Keratinocyte (primary cell): ENCODE data around the gene CCSAP. TPM values are rescaled to one million over a fixed set of nuclear protein-coding genes. Genes with fewer than 3 reads are reported as not detected.

Experiments
- DNase-seq: peaks from one replicate; pipeline ENCODE4 v3.0.0-alpha.2; 2011; ENCODE audit warnings: low read depth, missing footprints, low spot score
- FAIRE-seq: peaks from 2 replicates; lab custom pipeline; 2011; peaks lifted over from hg19 to GRCh38; lab: Jason Lieb, UNC
- H2AFZ ChIP-seq: 2 replicates; pipeline ENCODE4 v1.6.0; 2012; ENCODE audit warnings: low read length, control low read depth, inconsistent platforms; ENCODE audit not compliant: control insufficient read depth
- H3K27ac ChIP-seq: 2 replicates; pipeline ENCODE4 v1.5.1; 2011; ENCODE audit warnings: low read length; ENCODE audit not compliant: control insufficient read depth, insufficient read depth
- H3K27me3 ChIP-seq: 3 replicates; pipeline ENCODE4 v1.6.0; 2011; ENCODE audit warnings: low read length; ENCODE audit not compliant: control insufficient read depth, insufficient read depth; ENCODE audit errors: extremely low read depth
- H3K36me3 ChIP-seq, 2 experiments: 2 replicates in 1 of 2; 3 replicates in 1 of 2; pipeline ENCODE4 v1.5.1; 2011; ENCODE audit warnings: low read length in 2 of 2, mild to moderate bottlenecking in 1 of 2; ENCODE audit not compliant: control insufficient read depth in 2 of 2, insufficient read depth in 2 of 2; ENCODE audit errors: extremely low read depth in 1 of 2
- H3K4me1 ChIP-seq: 3 replicates; pipeline ENCODE4 v1.5.1; 2011; ENCODE audit warnings: low read length; ENCODE audit not compliant: control insufficient read depth, insufficient read depth; ENCODE audit errors: extremely low read depth
- H3K4me2 ChIP-seq: 3 replicates; pipeline ENCODE4 v1.6.0; 2011; ENCODE audit warnings: low read depth, low read length; ENCODE audit not compliant: control insufficient read depth, insufficient read depth; ENCODE audit errors: extremely low read depth
- H3K4me3 ChIP-seq, 3 experiments: fragments of 200-600 bp in 1 of 3; sonication (generic) in 1 of 3; 2 replicates in 2 of 3; 3 replicates in 1 of 3; pipeline ENCODE4 v1.5.1; 2011 to 2016; ENCODE audit warnings: low read length in 3 of 3, mild to moderate bottlenecking in 3 of 3, control low read depth in 2 of 3, inconsistent platforms in 1 of 3, low read depth in 1 of 3, mixed read lengths in 1 of 3, mixed run types in 1 of 3, moderate library complexity in 1 of 3; ENCODE audit not compliant: control insufficient read depth in 2 of 3, insufficient read depth in 2 of 3; ENCODE audit errors: extremely low read depth in 1 of 3
- H3K79me2 ChIP-seq: 2 replicates; pipeline ENCODE4 v1.6.0; 2012; ENCODE audit warnings: low read length; ENCODE audit not compliant: control insufficient read depth, insufficient read depth
- H3K9ac ChIP-seq: 3 replicates; pipeline ENCODE4 v1.6.0; 2011; ENCODE audit warnings: low read length; ENCODE audit not compliant: control insufficient read depth, insufficient read depth; ENCODE audit errors: extremely low read depth
- H3K9me1 ChIP-seq: 3 replicates; pipeline ENCODE4 v1.6.0; 2011; ENCODE audit warnings: low read length; ENCODE audit not compliant: control insufficient read depth, insufficient read depth; ENCODE audit errors: extremely low read depth
- H3K9me3 ChIP-seq: 2 replicates; pipeline ENCODE4 v1.5.1; 2012; ENCODE audit warnings: low read depth, low read length; ENCODE audit not compliant: control insufficient read depth
- H4K20me1 ChIP-seq: 3 replicates; pipeline ENCODE4 v1.6.0; 2011; ENCODE audit warnings: low read length; ENCODE audit not compliant: control insufficient read depth, insufficient read depth; ENCODE audit errors: extremely low read depth
- CTCF ChIP-seq, 3 experiments: IDR thresholded peaks in 1 of 3; conservative IDR thresholded peaks in 1 of 3; optimal IDR thresholded peaks in 1 of 3; 2 replicates in 2 of 3; 3 replicates in 1 of 3; pipeline versions ENCODE3 to v1.5.1; 2011; ENCODE audit warnings: low read length in 3 of 3, mild to moderate bottlenecking in 3 of 3, moderate library complexity in 2 of 3, control low read depth in 1 of 3, inconsistent platforms in 1 of 3; ENCODE audit not compliant: insufficient read depth in 2 of 3; ENCODE audit errors: extremely low read depth in 1 of 3
- EZH2 ChIP-seq: IDR thresholded peaks from one replicate; pipeline ENCODE4 v1.6.1; 2012; ENCODE audit warnings: inconsistent platforms, mild to moderate bottlenecking, low read length, moderate library complexity
- dilution Hi-C: fragments of 300-500 bp; cut with MboI; formaldehyde crosslinking; loops from one replicate; pipeline ENCODE4 v1.7.0; 2020; ENCODE audit warnings: low sequenced_read_pairs; ENCODE audit not compliant: extremely low pct_ligation_motif_present
- polyA plus RNA-seq, 5 experiments: library from polyadenylated mRNA; depleted of rRNA in 3 of 5; stranded (reverse) in 3 of 5; stranded (forward) in 1 of 5; unstranded in 1 of 5; fragments of >200 nt; gene quantifications; 1 replicate in 1 of 5; 2 replicates in 3 of 5; 3 replicates in 1 of 5; pipeline versions ENCODE4 v1.2.1 to v1.2.3, GENCODE V29; 2011 to 2012; ENCODE audit warnings: missing spikeins in 2 of 5, low read depth in 1 of 5, low replicate concordance in 1 of 5

CCSAP gene
- polyA plus RNA-seq, 1 donor (not counting 4 experiments of a cell fraction or from before 2014, with no cell fraction given): 6.5 TPM

GRCh38 chr1:229383188-229383587 is 40.3 kb upstream of the CCSAP start:
- H3K79me2 ChIP-seq: no peaks in the 10 kb centered on the region
- no peak overlapping the region for H3K27ac ChIP-seq
- no peaks in the 10 kb centered on the region for H3K9me1 ChIP-seq
- H3K9me3 ChIP-seq: no peaks in the 10 kb centered on the region
- no peaks in the 10 kb centered on the region for H3K4me1 ChIP-seq
- H3K36me3 ChIP-seq: no peaks in the 10 kb centered on the region
- no peaks in the 10 kb centered on the region for H3K27me3 ChIP-seq
- TF ChIP-seq EZH2 (no peak), CTCF (optimal IDR thresholded peaks at IDR 0.05 in 1 of 3, IDR thresholded peaks at IDR 0.05 in 1 of 3, conservative IDR thresholded peaks at IDR 0.05 in 1 of 3; ENCODE audit: extremely low read depth in 1 of 3, insufficient read depth in 2 of 3, low read length in 3 of 3) (no peak)
- no peak overlapping the region for H3K4me2 ChIP-seq
- H3K9ac ChIP-seq: no peak overlapping the region
- no peaks in the 10 kb centered on the region for H4K20me1 ChIP-seq
- no peak overlapping the region for H3K4me3 ChIP-seq
- no peak overlapping the region for H2AFZ ChIP-seq
- FAIRE-seq: no peak
- DNase-seq: no peak
- dilution Hi-C loops: no loop called here

DNA sequence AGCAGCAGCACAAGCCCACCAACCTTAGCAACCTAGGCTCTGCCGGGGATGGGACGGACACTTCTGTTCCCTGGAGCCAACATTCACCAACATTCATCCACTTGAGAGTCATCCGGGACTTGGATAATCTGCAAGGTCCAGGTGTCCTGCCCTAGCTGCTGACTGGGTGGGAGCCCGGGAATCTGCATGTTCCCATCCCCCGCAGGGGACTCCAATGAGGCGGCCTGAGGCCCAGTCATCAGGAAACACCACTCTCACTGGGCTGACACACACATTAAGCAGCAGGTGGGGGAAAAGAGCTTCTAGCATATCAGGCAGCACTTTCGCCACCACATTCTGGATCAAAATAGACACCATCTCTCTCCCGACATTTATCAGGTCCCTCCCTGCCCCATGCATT is 38.4 kb upstream of the CCSAP start:
- no peaks in the 10 kb centered on the region for H3K9me3 ChIP-seq
- no peak overlapping the region for H3K4me3 ChIP-seq
- no peak overlapping the region for H3K9ac ChIP-seq
- no peaks in the 10 kb centered on the region for H3K9me1 ChIP-seq
- no peaks in the 10 kb centered on the region for H3K79me2 ChIP-seq
- FAIRE-seq (no peak), DNase-seq (no peak)
- H3K27ac ChIP-seq: no peak overlapping the region
- dilution Hi-C loops: no loop called here
- H3K4me1 ChIP-seq: no peaks in the 10 kb centered on the region
- H3K4me2 ChIP-seq: no peak overlapping the region
- H4K20me1 ChIP-seq: no peaks in the 10 kb centered on the region
- TF ChIP-seq CTCF (optimal IDR thresholded peaks at IDR 0.05 in 1 of 3, IDR thresholded peaks at IDR 0.05 in 1 of 3, conservative IDR thresholded peaks at IDR 0.05 in 1 of 3; ENCODE audit: extremely low read depth in 1 of 3, insufficient read depth in 2 of 3, low read length in 3 of 3): no peak
- no peak for TF ChIP-seq EZH2
- H3K36me3 ChIP-seq: no peaks in the 10 kb centered on the region
- H2AFZ ChIP-seq: no peak overlapping the region
- H3K27me3 ChIP-seq: no peaks in the 10 kb centered on the region
